Endothelial cell of umbilical vein (primary cell): ENCODE measurements around the gene MYBPHL. TPM values are rescaled to one million over a fixed set of nuclear protein-coding genes. Genes with fewer than 3 reads are reported as not detected.

ENCODE experiments used
- BruUV-seq: library from RNA; stranded (reverse); fragments of 400-500 nt; replicated peaks from 2 replicates; lab custom pipeline; 2021; lab: Mats Ljungman, UMichigan
- CTCF ChIA-PET: fragments of 300-600, 350-600 bp; sonication (Branson Sonifier 250); formaldehyde crosslinking; loops from one replicate; lab custom pipeline; 2021; ENCODE audit warnings: antibody characterized with exemption, inconsistent platforms; lab: Charles Lee
- POLR2A ChIA-PET: fragments of 300-600, 350-600 bp; sonication (Branson Sonifier 250); formaldehyde crosslinking; loops from one replicate; lab custom pipeline; 2021; ENCODE audit warnings: antibody characterized with exemption, inconsistent platforms; lab: Charles Lee
- DNase-seq: peaks from one replicate; pipeline ENCODE4 v3.0.0-alpha.2; 2011; ENCODE audit warnings: low read depth, low spot score
- FAIRE-seq: peaks from 2 replicates; lab custom pipeline; 2011; peaks lifted over from hg19 to GRCh38; lab: Jason Lieb, UNC
- H2AFZ ChIP-seq: 2 replicates; pipeline ENCODE4 v1.6.0; 2012; ENCODE audit warnings: low read depth, low read length, control low read depth, inconsistent platforms
- H3K27ac ChIP-seq: 2 replicates; pipeline ENCODE4 v1.5.1; 2011; ENCODE audit warnings: low read depth, mild to moderate bottlenecking, control low read depth, low read length, moderate library complexity; ENCODE audit not compliant: insufficient read depth
- H3K27me3 ChIP-seq, 2 experiments: 2 replicates each; pipeline versions ENCODE4 v1.6.0 to v1.6.1; 2011; ENCODE audit warnings: low read length in 2 of 2, mixed read lengths in 1 of 2; ENCODE audit not compliant: control insufficient read depth in 2 of 2, insufficient read depth in 2 of 2
- H3K36me3 ChIP-seq, 2 experiments: 2 replicates in 1 of 2; 3 replicates in 1 of 2; pipeline ENCODE4 v1.5.1; 2011; ENCODE audit warnings: low read length in 2 of 2, mild to moderate bottlenecking in 1 of 2, moderate library complexity in 1 of 2; ENCODE audit not compliant: control insufficient read depth in 2 of 2, insufficient read depth in 2 of 2; ENCODE audit errors: extremely low read depth in 1 of 2
- H3K4me1 ChIP-seq: 3 replicates; pipeline ENCODE4 v1.5.1; 2011; ENCODE audit warnings: mild to moderate bottlenecking, low read length; ENCODE audit not compliant: control insufficient read depth, insufficient read depth; ENCODE audit errors: extremely low read depth
- H3K4me2 ChIP-seq: 2 replicates; pipeline ENCODE4 v1.6.1; 2011; ENCODE audit warnings: low read length, control low read depth, mixed read lengths; ENCODE audit not compliant: insufficient read depth
- H3K4me3 ChIP-seq, 3 experiments: fragments of 200-600 bp in 1 of 3; sonication (generic), shearing (Covaris generic) in 1 of 3; replicated peaks in 1 of 3; 2 replicates each; pipeline ENCODE4 v1.5.1; 2011 to 2016; ENCODE audit warnings: control low read depth in 3 of 3, low read length in 3 of 3, mild to moderate bottlenecking in 2 of 3, inconsistent platforms in 1 of 3, low read depth in 1 of 3, moderate library complexity in 1 of 3; ENCODE audit not compliant: insufficient read depth in 1 of 3
- H3K79me2 ChIP-seq: 2 replicates; pipeline ENCODE4 v1.6.0; 2012; ENCODE audit warnings: low read length, inconsistent platforms; ENCODE audit not compliant: control insufficient read depth, insufficient read depth
- H3K9ac ChIP-seq: replicated peaks from 2 replicates; pipeline ENCODE3; 2011; ENCODE audit warnings: low read length, control low read depth; ENCODE audit not compliant: insufficient read depth; ENCODE audit errors: extremely low read depth
- H3K9me1 ChIP-seq: replicated peaks from 3 replicates; pipeline ENCODE4 v1.6.0; 2011; ENCODE audit warnings: mild to moderate bottlenecking, low read length; ENCODE audit not compliant: control insufficient read depth, insufficient read depth; ENCODE audit errors: extremely low read depth
- H3K9me3 ChIP-seq: replicated peaks from 2 replicates; pipeline ENCODE4 v1.5.1; 2012; ENCODE audit warnings: low read length, inconsistent platforms; ENCODE audit not compliant: control insufficient read depth, insufficient read depth
- H4K20me1 ChIP-seq: replicated peaks from 2 replicates; pipeline ENCODE3; 2011; ENCODE audit warnings: mild to moderate bottlenecking, low read length; ENCODE audit not compliant: control insufficient read depth, insufficient read depth; ENCODE audit errors: extremely low read depth
- EZH2 ChIP-seq: IDR thresholded peaks from 2 replicates; pipeline ENCODE4 v1.6.1; 2012; ENCODE audit warnings: borderline replicate concordance, low read depth, mild to moderate bottlenecking, moderate library complexity, low read length, inconsistent platforms; ENCODE audit not compliant: severe bottlenecking
- FOS ChIP-seq: IDR thresholded peaks from 2 replicates; pipeline ENCODE4 v1.6.1; 2011; ENCODE audit warnings: mild to moderate bottlenecking, low read length, moderate library complexity, borderline replicate concordance; ENCODE audit not compliant: insufficient read depth
- GATA2 ChIP-seq: IDR thresholded peaks from 2 replicates; pipeline ENCODE4 v1.7.0; 2011; ENCODE audit warnings: low read depth, mild to moderate bottlenecking, moderate library complexity, mixed read lengths, low read length; ENCODE audit not compliant: insufficient read length, insufficient read depth
- JUN ChIP-seq: IDR thresholded peaks from 2 replicates; pipeline ENCODE4 v1.6.1; 2011; ENCODE audit warnings: borderline replicate concordance, low read depth; ENCODE audit not compliant: insufficient read length, insufficient read depth
- MYC ChIP-seq: IDR thresholded peaks from one replicate; pipeline ENCODE4 v1.6.1; 2011; ENCODE audit warnings: mild to moderate bottlenecking, low read depth, low read length
- POLR2A ChIP-seq: IDR thresholded peaks from 2 replicates; pipeline ENCODE4 v1.6.1; 2012; ENCODE audit warnings: low read depth, mild to moderate bottlenecking, control low read depth, low read length
- POLR2AphosphoS5 ChIP-seq: IDR thresholded peaks from 2 replicates; pipeline ENCODE4 v1.6.1; 2012; ENCODE audit warnings: low read depth, mild to moderate bottlenecking, control low read depth, low read length, moderate library complexity; ENCODE audit not compliant: insufficient read depth
- dilution Hi-C: fragments of 300-500 bp; cut with MboI; formaldehyde crosslinking; loops from one replicate; pipeline ENCODE4 v1.15.0; 2019; ENCODE audit warnings: low sequenced_read_pairs; ENCODE audit not compliant: extremely low pct_ligation_motif_present
- intact Hi-C: fragments of 100-400 bp; cut with micrococcal nuclease; formaldehyde crosslinking; loops from one replicate; pipeline ENCODE4 v1.10.0; 2022
- polyA plus RNA-seq, 4 experiments: library from polyadenylated mRNA; depleted of rRNA in 3 of 4; stranded (reverse) in 3 of 4; unstranded in 1 of 4; fragments of >200 nt; gene quantifications; 2 replicates each; pipeline versions ENCODE4 v1.2.1 to v1.2.3, GENCODE V29; 2011 to 2012; ENCODE audit warnings: missing spikeins in 1 of 4
- total RNA-seq: library from RNA; stranded (reverse); gene quantifications from 2 replicates; pipeline ENCODE4 v1.2.3, GENCODE V29; 2021
- TF ChIP-seq, protein P1 (sequence below): IDR thresholded peaks from 2 replicates; pipeline ENCODE4 v1.6.1; 2011; ENCODE audit not compliant: insufficient read depth, insufficient read length
- TF ChIP-seq, protein P2 (sequence below), 2 donors: IDR thresholded peaks; 1 replicate in 1 of 2; 2 replicates in 1 of 2; pipeline ENCODE4 v1.5.1; 2011; ENCODE audit warnings: low read length in 2 of 2, mild to moderate bottlenecking in 2 of 2, moderate library complexity in 2 of 2, control low read depth in 1 of 2, inconsistent platforms in 1 of 2, low read depth in 1 of 2; ENCODE audit not compliant: insufficient read depth in 1 of 2; ENCODE audit errors: extremely low read depth in 1 of 2

MYBPHL gene
- total and polyA plus RNA-seq, 2 donors (not counting 3 experiments of a cell fraction or from before 2014, with no cell fraction given), result not detected

DNA sequence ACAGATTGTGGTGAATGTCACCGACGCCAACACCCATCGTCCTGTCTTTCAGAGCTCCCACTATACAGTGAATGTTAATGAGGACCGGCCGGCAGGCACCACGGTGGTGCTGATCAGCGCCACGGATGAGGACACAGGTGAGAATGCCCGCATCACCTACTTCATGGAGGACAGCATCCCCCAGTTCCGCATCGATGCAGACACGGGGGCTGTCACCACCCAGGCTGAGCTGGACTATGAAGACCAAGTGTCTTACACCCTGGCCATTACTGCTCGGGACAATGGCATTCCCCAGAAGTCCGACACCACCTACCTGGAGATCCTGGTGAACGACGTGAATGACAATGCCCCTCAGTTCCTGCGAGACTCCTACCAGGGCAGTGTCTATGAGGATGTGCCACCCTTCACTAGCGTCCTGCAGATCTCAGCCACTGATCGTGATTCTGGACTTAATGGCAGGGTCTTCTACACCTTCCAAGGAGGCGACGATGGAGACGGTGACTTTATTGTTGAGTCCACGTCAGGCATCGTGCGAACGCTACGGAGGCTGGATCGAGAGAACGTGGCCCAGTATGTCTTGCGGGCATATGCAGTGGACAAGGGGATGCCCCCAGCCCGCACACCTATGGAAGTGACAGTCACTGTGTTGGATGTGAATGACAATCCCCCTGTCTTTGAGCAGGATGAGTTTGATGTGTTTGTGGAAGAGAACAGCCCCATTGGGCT, 54.5 kb downstream of the MYBPHL start:
- Histone ChIP-seq H3K9me3 (no peaks in the 10 kb centered on the region), H3K27me3 (peaks cover 3 to 10% of the 10 kb centered on the region in 2 experiments), H2AFZ (no peak overlapping the region), H3K9me1 (no peaks in the 10 kb centered on the region), H3K4me2 (no peak overlapping the region), H3K36me3 (no peaks in the 10 kb centered on the region), H3K4me1 (no peaks in the 10 kb centered on the region), H3K79me2 (no peaks in the 10 kb centered on the region), H4K20me1 (no peaks in the 10 kb centered on the region), H3K9ac (no peak overlapping the region), H3K27ac (no peak overlapping the region), H3K4me3 (no peak overlapping the region)
- intact Hi-C loops (no loop called here), dilution Hi-C loops (no loop called here)
- ChIA-PET CTCF (interaction anchor here (1.4 to 2.1 kb wide), 5 partner anchors 11 to 280 kb away, joined by 3 to 6 read pairs (median 4); no protein-coding TSS in a partner anchor), POLR2A (no interaction called here)
- DNase-seq (no peak), FAIRE-seq (no peak)
- BruUV-seq, result no TSS peak
- TF ChIP-seq, protein P1, sequence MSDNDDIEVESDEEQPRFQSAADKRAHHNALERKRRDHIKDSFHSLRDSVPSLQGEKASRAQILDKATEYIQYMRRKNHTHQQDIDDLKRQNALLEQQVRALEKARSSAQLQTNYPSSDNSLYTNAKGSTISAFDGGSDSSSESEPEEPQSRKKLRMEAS, result no peak
- TF ChIP-seq POLR2A, result no peak
- TF ChIP-seq JUN, result no peak
- TF ChIP-seq EZH2, result no peak
- TF ChIP-seq, protein P2, sequence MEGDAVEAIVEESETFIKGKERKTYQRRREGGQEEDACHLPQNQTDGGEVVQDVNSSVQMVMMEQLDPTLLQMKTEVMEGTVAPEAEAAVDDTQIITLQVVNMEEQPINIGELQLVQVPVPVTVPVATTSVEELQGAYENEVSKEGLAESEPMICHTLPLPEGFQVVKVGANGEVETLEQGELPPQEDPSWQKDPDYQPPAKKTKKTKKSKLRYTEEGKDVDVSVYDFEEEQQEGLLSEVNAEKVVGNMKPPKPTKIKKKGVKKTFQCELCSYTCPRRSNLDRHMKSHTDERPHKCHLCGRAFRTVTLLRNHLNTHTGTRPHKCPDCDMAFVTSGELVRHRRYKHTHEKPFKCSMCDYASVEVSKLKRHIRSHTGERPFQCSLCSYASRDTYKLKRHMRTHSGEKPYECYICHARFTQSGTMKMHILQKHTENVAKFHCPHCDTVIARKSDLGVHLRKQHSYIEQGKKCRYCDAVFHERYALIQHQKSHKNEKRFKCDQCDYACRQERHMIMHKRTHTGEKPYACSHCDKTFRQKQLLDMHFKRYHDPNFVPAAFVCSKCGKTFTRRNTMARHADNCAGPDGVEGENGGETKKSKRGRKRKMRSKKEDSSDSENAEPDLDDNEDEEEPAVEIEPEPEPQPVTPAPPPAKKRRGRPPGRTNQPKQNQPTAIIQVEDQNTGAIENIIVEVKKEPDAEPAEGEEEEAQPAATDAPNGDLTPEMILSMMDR (IDR thresholded peaks at IDR 0.05; ENCODE audit: extremely low read depth in 1 of 2, insufficient read depth in 1 of 2, low read depth in 1 of 2, low read length in 2 of 2), result no peak
- TF ChIP-seq FOS, result no peak
- TF ChIP-seq MYC, result no peak
- no peak for TF ChIP-seq POLR2AphosphoS5
- no peak for TF ChIP-seq GATA2
